ENCODE results near the gene ETFA.

Gene ETFA

GRCh38 chr15:76178296-76179000, 132.8 kb downstream of the ETFA start:
- no peak overlapping the region for H3K4me3 ChIP-seq (replicated peaks; ENCODE audit: low read depth, low read length)
- H3K36me3 ChIP-seq (ENCODE audit: control insufficient read depth, insufficient read depth, low read length) = no peaks in the 10 kb centered on the region
- DNase-seq (ENCODE audit: extremely low read depth, insufficient read length) = no peak
- no peak for TF ChIP-seq CTCF (IDR thresholded peaks at IDR 0.05; ENCODE audit: insufficient read depth, low read length, poor library complexity, severe bottlenecking)
- H3K27me3 ChIP-seq (replicated peaks; ENCODE audit: control insufficient read depth, insufficient read depth, low read length) = no peaks in the 10 kb centered on the region

- no peak for DNase-seq (ENCODE audit: extremely low read depth, insufficient read length)
These were observed 133.7 kb downstream of the ETFA start for GRCh38 chr15:76177491-76178040.

GRCh38 chr15:76176487-76177085, 134.7 kb downstream of the ETFA start:
- no peak overlapping the region for H3K4me3 ChIP-seq (replicated peaks; ENCODE audit: low read depth, low read length)
- no peaks in the 10 kb centered on the region for H3K27me3 ChIP-seq (replicated peaks; ENCODE audit: control insufficient read depth, insufficient read depth, low read length)
- no peaks in the 10 kb centered on the region for H3K36me3 ChIP-seq (ENCODE audit: control insufficient read depth, insufficient read depth, low read length)
- TF ChIP-seq CTCF (IDR thresholded peaks at IDR 0.05; ENCODE audit: insufficient read depth, low read length, poor library complexity, severe bottlenecking) = no peak
- DNase-seq (ENCODE audit: extremely low read depth, insufficient read length) = no peak

More at GRCh38 chr15:76177491-76178040, 133.7 kb downstream of the ETFA start:
- H3K36me3 ChIP-seq (ENCODE audit: control insufficient read depth, insufficient read depth, low read length) = no peaks in the 10 kb centered on the region
- no peak overlapping the region for H3K4me3 ChIP-seq (replicated peaks; ENCODE audit: low read depth, low read length)
- TF ChIP-seq CTCF (IDR thresholded peaks at IDR 0.05; ENCODE audit: insufficient read depth, low read length, poor library complexity, severe bottlenecking) = no peak
- H3K27me3 ChIP-seq (replicated peaks; ENCODE audit: control insufficient read depth, insufficient read depth, low read length) = no peaks in the 10 kb centered on the region

- no peak for DNase-seq (ENCODE audit: extremely low read depth, insufficient read length)
- Histone ChIP-seq H3K4me3 (replicated peaks; ENCODE audit: low read depth, low read length) (no peak overlapping the region), H3K36me3 (ENCODE audit: control insufficient read depth, insufficient read depth, low read length) (no peaks in the 10 kb centered on the region), H3K27me3 (replicated peaks; ENCODE audit: control insufficient read depth, insufficient read depth, low read length) (no peaks in the 10 kb centered on the region)
- no peak for TF ChIP-seq CTCF (IDR thresholded peaks at IDR 0.05; ENCODE audit: insufficient read depth, low read length, poor library complexity, severe bottlenecking)
These were observed 135.2 kb downstream of the ETFA start for GRCh38 chr15:76176059-76176458.

- Histone ChIP-seq H3K27me3 (replicated peaks; ENCODE audit: control insufficient read depth, insufficient read depth, low read length) (no peaks in the 10 kb centered on the region), H3K4me3 (replicated peaks; ENCODE audit: low read depth, low read length) (no peak overlapping the region), H3K36me3 (ENCODE audit: control insufficient read depth, insufficient read depth, low read length) (no peaks in the 10 kb centered on the region)
- DNase-seq (ENCODE audit: extremely low read depth, insufficient read length) = no peak
- TF ChIP-seq CTCF (IDR thresholded peaks at IDR 0.05; ENCODE audit: insufficient read depth, low read length, poor library complexity, severe bottlenecking) = no peak
These were observed 135.8 kb downstream of the ETFA start for GRCh38 chr15:76175442-76175841.
